HG03045 (cell line): ENCODE data around the gene FMN1.

Source experiments
- ATAC-seq: cut with Tn5 transposase; IDR thresholded peaks from one replicate; pipeline ENCODE4 v1.9.1; 2021; ENCODE audit warnings: mild to moderate bottlenecking, moderate library complexity; ENCODE audit not compliant: unreplicated experiment

Gene FMN1, protein sequence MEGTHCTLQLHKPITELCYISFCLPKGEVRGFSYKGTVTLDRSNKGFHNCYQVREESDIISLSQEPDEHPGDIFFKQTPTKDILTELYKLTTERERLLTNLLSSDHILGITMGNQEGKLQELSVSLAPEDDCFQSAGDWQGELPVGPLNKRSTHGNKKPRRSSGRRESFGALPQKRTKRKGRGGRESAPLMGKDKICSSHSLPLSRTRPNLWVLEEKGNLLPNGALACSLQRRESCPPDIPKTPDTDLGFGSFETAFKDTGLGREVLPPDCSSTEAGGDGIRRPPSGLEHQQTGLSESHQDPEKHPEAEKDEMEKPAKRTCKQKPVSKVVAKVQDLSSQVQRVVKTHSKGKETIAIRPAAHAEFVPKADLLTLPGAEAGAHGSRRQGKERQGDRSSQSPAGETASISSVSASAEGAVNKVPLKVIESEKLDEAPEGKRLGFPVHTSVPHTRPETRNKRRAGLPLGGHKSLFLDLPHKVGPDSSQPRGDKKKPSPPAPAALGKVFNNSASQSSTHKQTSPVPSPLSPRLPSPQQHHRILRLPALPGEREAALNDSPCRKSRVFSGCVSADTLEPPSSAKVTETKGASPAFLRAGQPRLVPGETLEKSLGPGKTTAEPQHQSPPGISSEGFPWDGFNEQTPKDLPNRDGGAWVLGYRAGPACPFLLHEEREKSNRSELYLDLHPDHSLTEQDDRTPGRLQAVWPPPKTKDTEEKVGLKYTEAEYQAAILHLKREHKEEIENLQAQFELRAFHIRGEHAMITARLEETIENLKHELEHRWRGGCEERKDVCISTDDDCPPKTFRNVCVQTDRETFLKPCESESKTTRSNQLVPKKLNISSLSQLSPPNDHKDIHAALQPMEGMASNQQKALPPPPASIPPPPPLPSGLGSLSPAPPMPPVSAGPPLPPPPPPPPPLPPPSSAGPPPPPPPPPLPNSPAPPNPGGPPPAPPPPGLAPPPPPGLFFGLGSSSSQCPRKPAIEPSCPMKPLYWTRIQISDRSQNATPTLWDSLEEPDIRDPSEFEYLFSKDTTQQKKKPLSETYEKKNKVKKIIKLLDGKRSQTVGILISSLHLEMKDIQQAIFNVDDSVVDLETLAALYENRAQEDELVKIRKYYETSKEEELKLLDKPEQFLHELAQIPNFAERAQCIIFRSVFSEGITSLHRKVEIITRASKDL (N-terminal part only)

DNA sequence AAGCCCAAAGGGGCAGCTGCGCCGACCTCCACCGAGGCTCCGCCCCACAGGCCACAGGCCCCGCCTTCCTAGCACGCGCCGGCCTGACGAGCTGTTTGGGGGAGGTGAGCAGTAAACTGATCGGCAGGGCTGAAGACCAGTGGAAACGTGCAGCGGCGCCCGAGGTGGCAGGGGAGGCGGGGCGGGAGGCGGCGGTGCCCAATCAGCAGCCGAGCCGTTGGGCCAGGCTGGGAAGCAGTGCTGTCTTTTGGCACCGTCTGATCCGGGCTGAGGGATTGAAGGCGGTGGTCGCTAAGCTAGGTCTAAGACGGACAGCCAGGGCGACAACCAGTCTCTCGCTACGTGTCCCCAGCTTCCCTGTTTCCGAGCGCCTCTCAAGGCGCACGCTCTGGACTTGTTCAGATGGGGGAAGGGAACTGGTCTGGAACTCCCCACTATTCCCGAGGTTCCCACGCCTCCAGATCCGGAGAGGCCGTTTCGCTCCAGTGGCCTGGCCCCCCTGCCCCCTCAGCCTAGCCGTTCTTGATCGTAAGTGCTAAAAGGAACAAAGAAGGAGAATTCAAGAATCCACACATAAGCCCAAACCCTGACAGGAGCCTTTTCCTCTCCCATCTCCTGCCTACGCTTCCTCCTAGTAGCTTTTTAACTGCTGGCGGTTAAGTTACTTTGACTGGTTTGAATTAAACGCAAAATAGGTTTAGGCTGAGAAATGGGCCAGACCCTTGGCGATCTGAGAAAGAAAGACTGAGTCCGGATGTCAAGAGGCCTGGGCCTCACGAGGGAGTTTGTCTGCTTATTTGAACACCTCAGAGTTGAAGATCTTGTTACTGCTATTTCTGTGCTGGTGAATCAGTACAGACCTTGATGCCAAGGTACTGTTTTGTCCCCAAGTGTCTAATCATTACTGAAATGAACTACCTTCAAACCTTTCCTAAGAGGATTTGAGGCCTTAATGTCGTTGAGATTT lies at the start of gene FMN1:
Gene FMN1, minus strand, starts transcription at position 11 of the 967 bp plus-strand sequence. CDS start 39,800 bp downstream, outside the sequence.
- peak; percentile 93 for ATAC-seq

DNA sequence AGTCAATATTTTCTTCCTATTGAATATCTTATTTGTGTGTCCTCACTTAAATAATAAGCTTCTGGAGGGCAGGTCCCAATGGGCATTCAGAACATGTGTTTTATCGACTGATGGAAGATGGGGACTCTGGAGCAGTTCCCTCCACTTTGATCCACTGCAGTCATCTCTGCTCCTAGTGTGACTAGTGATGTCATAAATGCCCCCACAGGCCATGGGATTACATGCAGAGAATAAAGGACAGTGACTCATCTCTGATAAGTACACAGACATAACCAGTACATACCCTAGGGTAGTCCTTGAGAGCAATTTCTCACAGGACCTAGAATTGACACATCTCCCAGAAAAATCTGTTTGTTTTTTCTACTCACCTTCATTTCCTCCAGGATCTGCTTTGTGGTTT lies 49.4 kb upstream of the FMN1 start:
- ATAC-seq: no peak

DNA sequence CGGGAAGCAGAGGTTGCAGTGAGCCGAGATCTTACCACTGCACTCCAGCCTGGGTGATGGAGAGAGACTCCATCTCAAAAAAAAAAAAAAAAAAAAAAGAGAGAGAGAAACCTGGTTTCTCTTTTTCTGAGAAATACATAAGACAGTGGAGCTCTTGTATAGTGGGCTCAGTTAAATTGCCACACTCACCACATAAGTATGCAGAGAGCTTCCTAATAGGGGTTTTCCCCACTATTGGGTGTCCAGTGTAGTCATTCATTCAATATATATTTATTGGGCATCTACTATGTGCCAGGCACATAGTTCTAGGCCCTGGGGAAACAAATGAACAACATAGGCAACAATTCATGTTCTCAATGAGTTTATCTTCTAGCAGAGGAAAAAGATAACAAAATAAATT lies 48.9 kb upstream of the FMN1 start:
- no peak for ATAC-seq

DNA sequence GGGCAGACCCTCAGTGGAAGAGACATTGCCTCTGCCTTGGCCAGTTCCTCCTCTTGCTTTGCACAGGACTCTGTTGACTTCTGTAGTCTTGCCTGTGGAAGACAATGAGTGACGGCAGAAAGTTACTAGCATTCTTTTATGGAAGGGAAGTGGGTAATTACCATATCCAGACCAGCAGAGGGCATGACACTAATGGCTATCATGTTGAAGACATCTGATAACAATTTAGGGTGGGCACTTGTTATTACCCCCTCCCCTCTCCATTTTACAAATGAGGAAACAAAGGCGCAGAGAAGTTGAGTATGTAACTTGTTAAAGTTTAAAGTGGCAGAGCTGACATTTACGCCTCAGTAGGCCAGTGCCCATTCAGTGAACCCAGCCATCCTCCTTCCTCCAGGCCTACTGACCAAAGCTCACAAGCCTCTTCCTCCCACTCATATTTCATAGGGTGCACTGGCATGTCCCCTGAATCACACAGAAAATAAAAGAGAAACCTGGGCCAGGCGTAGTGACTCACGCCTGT lies 48.2 kb upstream of the FMN1 start:
- no peak for ATAC-seq

DNA sequence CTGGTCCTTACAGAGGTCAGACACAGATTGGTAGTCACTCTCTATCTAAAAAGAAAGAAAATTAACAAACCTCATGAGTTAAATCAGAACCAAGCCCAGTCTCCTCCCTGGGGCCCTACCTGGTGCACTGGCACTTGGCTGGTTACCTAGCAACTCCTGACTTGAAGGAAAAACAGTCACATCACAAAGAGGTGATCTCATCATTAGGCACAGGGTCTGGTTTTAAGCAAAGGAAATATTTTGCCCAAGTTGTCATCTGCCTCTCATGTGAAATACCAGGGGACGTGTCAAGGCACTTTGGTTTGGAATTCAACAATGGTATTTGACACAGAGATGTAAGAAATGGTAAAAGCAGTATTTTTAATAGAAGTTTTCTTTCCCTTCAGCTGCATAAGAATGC lies 47.7 kb upstream of the FMN1 start:
- ATAC-seq: no peak

DNA sequence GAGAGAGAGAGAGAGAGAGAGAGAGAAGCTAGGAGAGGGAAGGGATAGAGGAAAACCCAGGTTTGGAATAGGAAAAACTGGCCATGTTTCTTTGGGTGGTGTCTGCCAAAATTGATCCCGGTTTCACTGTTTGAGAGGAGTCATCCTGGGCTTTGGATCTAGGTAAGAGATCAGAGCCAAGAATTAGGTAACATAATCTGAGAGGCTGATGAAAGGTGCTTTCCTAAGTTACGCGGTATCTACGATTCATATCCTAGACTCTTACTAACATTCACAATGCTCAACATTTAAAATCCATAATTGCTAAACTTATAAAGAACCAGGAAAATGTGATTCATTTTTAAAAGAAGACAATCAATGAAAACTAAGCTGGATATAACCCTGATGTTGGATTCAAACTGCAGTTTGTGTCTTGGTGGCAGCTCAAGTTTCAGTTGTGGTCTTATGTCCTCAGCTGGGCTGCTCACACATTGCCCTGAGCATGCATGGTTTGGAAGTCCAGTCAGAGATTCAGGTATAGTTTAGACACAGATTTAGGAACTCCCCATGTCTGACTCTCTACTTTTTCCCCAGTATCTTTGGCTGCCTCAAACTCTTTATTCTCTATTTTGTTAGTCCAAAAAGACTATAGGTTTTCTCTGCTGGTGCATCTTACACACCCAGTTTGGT lies 42.5 kb upstream of the FMN1 start:
- ATAC-seq: no peak

DNA sequence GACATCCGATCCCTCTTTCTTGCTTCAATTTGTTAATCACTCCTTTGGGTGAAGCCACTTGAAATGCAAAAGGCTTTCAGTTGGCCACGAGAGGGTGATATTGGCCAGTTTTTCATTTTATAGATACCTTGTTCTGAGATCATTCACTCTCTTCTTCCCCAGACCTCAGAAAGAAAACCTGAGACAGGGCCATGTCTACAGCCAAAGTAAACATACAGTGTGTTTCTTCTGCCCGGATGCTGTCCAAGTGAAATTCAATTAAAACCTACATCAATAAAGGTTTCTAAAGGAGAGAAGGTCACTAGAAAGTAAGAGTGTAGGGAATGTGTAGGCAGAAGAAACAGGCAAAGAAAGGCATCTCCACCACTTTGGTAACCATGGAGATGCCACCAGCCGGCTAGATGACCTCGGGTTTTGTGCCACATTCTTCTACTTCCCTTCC lies 39.5 kb upstream of the FMN1 start:
- no peak for ATAC-seq

DNA sequence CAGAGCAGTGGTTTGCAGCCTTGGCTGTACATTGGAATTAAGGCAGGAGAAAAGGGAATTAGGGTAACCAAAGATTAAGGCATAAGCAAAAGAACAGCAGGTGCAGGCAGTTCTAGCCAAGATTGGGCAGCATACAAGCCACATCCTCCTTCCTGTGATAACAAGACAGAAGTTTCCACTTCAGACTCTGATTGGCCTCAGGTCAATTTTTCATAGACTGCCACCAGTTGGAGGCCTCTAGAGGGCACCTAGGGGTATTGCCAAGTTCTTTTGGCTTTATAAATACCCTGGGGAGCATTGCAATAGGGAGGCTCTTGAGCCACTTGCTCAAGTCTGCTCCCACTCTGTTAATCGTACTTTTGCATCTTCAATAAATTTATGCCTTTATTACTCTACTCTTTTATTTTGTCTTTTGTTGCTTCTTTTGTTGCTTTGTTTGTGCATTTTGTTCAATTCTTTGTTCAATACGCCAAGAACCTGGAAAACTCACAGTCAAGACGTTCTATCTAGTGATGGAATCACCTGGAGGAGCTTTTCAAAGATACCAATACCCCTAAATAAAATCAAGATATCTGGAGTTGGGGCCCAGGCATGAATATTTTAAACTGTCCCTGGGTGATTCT lies 32.2 kb upstream of the FMN1 start:
- no peak for ATAC-seq

DNA sequence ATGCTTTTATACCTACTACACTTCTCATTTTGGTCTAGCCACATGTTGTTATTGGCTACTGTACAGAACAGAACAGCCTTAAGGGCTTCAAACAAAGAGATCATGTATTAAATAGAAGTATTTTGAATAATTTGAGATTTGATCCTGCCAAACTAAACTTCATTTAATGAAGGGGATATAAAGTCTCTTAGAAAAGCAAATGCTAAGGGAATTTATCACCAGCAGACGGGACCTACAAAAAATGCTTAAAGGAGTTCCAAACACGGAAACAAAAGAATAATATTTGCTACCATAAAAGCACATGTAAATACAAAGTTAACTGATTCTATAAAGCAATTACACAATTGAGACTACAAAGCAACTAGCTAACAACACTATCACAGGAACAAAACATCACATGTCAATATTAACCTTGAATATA lies 23.6 kb upstream of the FMN1 start:
- ATAC-seq: no peak

DNA sequence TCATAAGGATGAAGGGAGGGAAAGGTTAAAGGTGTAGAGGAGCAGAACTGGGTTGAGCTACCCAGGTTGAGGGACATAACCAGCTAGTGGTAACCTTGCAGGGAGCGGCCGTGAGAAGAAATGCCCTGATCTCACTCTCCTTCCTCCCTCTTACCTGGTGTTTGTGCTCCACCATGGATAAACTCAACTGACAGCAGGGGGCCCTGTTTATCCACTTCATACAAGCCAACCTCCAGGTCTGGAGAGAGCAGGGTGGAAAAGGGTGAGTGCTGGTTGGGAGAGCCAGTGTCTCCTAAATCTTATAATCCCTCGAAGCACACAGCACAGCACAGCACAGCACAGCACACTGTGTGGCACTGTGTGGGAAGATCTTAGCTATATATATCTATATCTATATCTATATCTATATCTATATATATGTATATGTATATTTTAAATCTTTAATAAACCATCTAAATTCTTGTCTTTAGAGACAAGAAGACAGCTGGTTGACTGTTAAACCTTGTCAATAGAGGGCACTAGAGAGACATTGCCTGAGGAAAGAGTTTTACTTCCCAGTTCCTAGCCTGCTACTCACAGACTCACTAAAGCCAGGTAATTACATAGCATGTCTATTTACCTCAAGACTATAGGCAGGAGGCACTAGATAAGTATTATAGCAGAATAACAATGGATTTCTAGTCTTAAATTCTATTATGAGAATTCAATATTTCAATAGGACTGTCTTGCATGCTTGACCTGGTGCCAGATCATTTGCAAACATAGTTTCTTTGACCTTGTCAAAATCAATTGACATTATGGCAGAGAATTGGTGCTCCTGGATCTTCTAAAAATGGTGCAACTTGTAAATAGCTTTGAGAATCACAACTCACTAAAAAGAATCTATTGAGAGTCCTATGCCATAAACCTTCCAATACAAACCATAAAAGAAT lies 21.7 kb upstream of the FMN1 start:
- ATAC-seq: no peak

DNA sequence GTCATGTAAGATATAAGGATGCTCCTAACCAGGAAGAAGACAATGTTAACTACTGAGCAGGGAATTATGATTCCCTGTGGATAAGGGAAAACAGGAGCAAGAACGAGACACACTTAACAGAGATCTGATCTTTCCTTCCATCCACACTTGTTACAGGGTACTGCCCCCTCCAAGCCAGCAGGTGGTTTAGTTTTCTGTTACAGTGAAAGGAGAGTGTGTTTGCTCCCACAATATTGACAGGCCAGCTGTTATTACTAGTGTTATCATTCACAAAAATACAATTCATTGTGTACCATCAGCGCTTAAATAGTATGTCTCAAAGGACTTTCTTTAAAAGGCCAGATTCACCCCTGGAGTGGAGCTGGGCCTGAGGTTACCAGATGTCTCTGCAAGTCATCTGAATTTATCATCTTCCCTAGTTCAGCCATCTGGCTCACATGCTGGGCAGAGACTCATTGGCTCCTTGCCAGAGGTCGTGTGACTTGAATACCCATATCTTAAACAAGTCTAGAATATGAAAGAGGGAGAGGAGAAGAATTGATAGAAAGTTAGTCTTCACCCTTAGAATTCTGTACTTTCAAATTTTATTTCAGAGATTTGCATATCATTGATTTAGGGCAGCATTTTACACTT lies 16.8 kb upstream of the FMN1 start:
- no peak for ATAC-seq

DNA sequence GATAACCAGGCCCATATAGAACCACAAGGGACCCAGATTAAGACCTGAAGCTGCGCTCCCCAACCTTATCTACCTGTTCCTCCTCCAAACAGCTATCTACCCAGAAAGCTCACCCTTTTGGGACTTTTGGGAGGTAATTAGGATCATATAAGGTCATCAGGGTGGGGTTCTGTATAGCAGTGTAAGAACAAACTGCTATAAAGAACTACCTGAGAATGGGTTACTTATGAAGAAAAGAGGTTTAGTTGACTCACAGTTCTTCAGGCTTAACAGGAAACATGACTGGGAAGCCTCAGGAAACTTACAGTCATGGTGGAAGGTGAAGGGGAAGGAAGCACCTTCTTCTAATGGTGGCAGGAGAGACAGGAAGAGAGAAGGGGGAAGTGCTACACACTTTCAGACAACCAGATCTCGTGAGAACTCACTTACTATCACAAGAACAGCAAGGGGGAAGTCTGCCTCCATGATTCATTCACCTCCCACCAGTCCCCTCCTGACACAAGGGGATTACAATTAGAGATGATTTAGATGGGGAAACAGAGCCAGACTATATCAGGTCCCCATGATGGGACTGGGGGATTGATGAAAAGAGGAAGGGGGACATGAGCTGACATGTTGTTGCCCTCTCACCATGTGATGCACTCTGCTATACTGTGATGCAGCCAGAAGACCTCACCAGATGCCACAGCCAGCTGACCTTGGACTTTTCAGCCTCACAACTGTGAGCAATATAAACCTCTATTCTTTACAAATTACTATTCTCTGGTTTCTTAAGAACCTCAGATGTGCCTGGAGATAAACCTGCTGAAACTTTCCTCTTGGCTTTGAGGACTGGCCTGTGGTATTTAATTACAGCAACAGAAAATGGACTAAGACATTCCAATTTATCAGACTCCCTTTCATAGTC lies 15.3 kb upstream of the FMN1 start:
- no peak for ATAC-seq

DNA sequence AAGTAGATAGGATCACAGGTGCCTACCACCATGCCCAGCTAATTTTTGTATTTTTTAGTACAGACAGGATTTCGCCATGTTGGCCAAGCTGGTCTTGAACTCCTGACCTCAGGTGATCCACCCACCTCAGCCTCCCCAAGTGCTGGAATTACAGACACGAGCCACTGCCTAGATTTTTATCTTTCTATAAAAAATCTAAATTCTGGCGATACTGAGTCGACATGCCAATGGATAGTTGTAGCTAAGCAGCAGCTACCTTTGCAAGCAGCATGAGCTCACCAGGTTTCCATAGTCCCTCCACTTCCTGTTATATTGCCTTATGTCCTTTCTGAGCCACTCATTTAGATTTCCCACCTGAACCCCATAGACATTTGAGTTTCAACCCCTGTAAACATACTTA lies 13.1 kb upstream of the FMN1 start:
- no peak for ATAC-seq

DNA sequence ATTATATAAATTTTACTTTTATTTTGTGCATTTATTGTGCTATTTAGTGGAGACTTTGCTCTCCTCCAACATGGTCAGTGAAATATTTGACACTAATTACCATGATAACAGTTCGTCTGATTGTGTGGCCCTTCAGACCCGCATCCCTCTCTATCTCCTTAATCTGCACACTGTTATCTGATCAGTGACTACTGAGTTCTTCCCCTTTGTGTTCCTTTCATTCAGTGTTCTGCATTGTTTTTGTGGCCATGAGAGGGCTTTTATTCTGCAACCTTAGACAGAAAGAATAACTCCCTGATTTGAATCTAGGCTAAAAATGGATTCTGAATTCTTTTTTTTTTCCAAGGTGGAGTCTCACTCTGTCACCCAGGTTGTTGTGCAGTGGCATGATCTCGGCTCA lies 11.9 kb upstream of the FMN1 start:
- ATAC-seq: no peak

DNA sequence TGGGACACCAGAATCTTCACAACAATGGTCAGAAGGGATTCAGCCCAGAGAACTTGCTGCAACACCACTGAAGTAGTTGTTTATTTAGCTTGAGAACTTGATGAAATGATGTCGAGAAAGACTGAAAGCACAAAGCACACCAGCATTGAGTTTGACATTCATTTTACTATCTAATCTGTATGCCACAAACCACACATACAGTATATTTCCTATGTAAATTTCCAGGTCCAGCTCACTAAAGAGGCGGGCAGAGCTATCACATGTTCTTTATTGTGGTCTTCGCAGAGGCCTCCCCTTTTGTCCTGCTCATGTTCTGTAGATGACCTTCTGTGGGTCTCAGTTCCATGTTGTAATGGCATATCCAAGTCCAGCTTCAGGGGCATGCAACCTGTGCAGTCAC lies 10.4 kb upstream of the FMN1 start:
- no peak for ATAC-seq

DNA sequence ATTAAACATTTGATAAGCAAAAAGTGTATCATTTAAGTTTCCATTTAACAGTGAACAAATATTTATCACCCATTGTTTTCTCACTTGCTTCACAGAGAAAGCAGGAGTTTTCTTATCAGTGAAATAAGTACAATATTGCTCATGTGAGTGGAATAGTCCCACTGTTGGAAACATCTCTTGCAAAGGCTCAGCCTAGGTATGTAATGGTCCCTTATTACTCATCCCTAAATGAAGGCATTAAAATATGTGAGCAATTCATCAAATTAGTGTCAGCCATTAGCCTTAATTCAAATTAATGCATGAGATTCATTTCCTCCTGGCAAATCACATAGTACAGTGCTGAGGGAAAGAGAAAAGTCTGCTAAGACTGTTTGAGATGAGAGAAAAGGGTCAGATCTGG lies 9.6 kb upstream of the FMN1 start:
- no peak for ATAC-seq
